SU-DHL-6 (cell line): Measurements from ENCODE around the gene TRMT1L.

ENCODE experiments used
- H2AFZ ChIP-seq: fragments of 200-600 bp; sonication (generic); 2 replicates; pipeline ENCODE4 v1.6.1; 2014; ENCODE audit warnings: low read depth, mild to moderate bottlenecking, moderate library complexity, mixed read lengths, antibody characterized with exemption, low read length; ENCODE audit not compliant: severe bottlenecking
- H3F3A ChIP-seq: fragments of 200-600 bp; shearing (Covaris generic); 2 replicates; pipeline ENCODE4 v1.6.0; 2016; ENCODE audit warnings: antibody characterized with exemption, mild to moderate bottlenecking; ENCODE audit not compliant: insufficient read depth
- H3K27ac ChIP-seq: fragments of 200-600 bp; sonication (generic); 2 replicates; pipeline ENCODE4 v1.5.1; 2016; ENCODE audit warnings: low read depth, mild to moderate bottlenecking, low read length, moderate library complexity, mixed read lengths
- H3K27me3 ChIP-seq: fragments of 200-600 bp; sonication (generic), shearing (Covaris generic); 2 replicates; pipeline ENCODE4 v1.6.0; 2014; ENCODE audit warnings: mild to moderate bottlenecking, low read length
- H3K36me3 ChIP-seq: fragments of 200-600 bp; sonication (generic); 2 replicates; pipeline ENCODE4 v1.6.1; 2014; ENCODE audit warnings: mild to moderate bottlenecking, low read length, mixed read lengths
- H3K4me2 ChIP-seq: fragments of 300-600, 200-600 bp; shearing (Covaris generic), sonication (generic); 2 replicates; pipeline ENCODE4 v1.6.0; 2014; ENCODE audit warnings: low read length, low read depth, mild to moderate bottlenecking; ENCODE audit not compliant: poor library complexity, severe bottlenecking
- H3K4me3 ChIP-seq: fragments of 200-600 bp; sonication (generic); 2 replicates; pipeline ENCODE4 v1.5.1; 2014; ENCODE audit warnings: antibody characterized with exemption, low read length, mild to moderate bottlenecking, mixed read lengths; ENCODE audit not compliant: insufficient read depth, poor library complexity, severe bottlenecking
- H3K79me2 ChIP-seq: fragments of 200-600 bp; sonication (generic); 2 replicates; pipeline ENCODE4 v1.6.1; 2014; ENCODE audit warnings: mild to moderate bottlenecking, low read length, moderate library complexity; ENCODE audit not compliant: insufficient read depth
- H3K9ac ChIP-seq: fragments of 200-600 bp; sonication (generic); 2 replicates; pipeline ENCODE4 v1.7.0; 2014; ENCODE audit warnings: mild to moderate bottlenecking, low read length
- H3K9me2 ChIP-seq: fragments of 200-600 bp; sonication (generic); replicated peaks from 2 replicates; pipeline ENCODE4 v1.6.1; 2014; ENCODE audit warnings: low read length; ENCODE audit not compliant: insufficient read depth
- H3K9me3 ChIP-seq: fragments of 200-600 bp; sonication (generic); 2 replicates; pipeline ENCODE4 v1.6.1; 2014; ENCODE audit warnings: low read length, mixed read lengths; ENCODE audit not compliant: insufficient read depth
- H4K20me1 ChIP-seq: fragments of 200-600 bp; sonication (generic); 2 replicates; pipeline ENCODE4 v1.6.1; 2014; ENCODE audit warnings: low read depth, mild to moderate bottlenecking, antibody characterized with exemption, low read length, moderate library complexity, mixed read lengths
- EZH2phosphoT487 ChIP-seq: fragments of 200-600 bp; sonication (generic), shearing (Covaris generic); conservative IDR thresholded peaks from 2 replicates; pipeline ENCODE4 v1.6.1; 2018; ENCODE audit warnings: mild to moderate bottlenecking, antibody characterized with exemption, low read length, moderate library complexity, mixed read lengths
- TF ChIP-seq, protein P1 (sequence below): fragments of 200-600 bp; sonication (generic); IDR thresholded peaks from one replicate; pipeline ENCODE4 v1.5.1; 2017; ENCODE audit warnings: antibody characterized with exemption, mild to moderate bottlenecking, low read length, moderate library complexity; ENCODE audit not compliant: insufficient read depth, poor library complexity, severe bottlenecking

Gene TRMT1L

GRCh38 chr1:185154912-185155513 lies 1.7 kb downstream of the TRMT1L start:
- Histone ChIP-seq H3K27me3 (no peaks in the 10 kb centered on the region), H3K4me3 (peak overlapping the region; percentile 79), H4K20me1 (no peaks in the 10 kb centered on the region), H3K9me3 (no peaks in the 10 kb centered on the region), H3K9me2 (no peaks in the 10 kb centered on the region), H2AFZ (no peak overlapping the region), H3K36me3 (peaks cover 6% of the 10 kb centered on the region; the same call in 1 of the 2 replicates), H3K9ac (no peak overlapping the region; the same call in 1 of the 2 replicates), H3F3A (no peaks in the 10 kb centered on the region), H3K4me2 (peak overlapping the region; percentile 87), H3K27ac (no peak overlapping the region), H3K79me2 (no peaks in the 10 kb centered on the region; the same call in 1 of the 2 replicates)
- TF ChIP-seq EZH2phosphoT487 = no peak
- TF ChIP-seq, protein P1, sequence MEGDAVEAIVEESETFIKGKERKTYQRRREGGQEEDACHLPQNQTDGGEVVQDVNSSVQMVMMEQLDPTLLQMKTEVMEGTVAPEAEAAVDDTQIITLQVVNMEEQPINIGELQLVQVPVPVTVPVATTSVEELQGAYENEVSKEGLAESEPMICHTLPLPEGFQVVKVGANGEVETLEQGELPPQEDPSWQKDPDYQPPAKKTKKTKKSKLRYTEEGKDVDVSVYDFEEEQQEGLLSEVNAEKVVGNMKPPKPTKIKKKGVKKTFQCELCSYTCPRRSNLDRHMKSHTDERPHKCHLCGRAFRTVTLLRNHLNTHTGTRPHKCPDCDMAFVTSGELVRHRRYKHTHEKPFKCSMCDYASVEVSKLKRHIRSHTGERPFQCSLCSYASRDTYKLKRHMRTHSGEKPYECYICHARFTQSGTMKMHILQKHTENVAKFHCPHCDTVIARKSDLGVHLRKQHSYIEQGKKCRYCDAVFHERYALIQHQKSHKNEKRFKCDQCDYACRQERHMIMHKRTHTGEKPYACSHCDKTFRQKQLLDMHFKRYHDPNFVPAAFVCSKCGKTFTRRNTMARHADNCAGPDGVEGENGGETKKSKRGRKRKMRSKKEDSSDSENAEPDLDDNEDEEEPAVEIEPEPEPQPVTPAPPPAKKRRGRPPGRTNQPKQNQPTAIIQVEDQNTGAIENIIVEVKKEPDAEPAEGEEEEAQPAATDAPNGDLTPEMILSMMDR = no peak

DNA sequence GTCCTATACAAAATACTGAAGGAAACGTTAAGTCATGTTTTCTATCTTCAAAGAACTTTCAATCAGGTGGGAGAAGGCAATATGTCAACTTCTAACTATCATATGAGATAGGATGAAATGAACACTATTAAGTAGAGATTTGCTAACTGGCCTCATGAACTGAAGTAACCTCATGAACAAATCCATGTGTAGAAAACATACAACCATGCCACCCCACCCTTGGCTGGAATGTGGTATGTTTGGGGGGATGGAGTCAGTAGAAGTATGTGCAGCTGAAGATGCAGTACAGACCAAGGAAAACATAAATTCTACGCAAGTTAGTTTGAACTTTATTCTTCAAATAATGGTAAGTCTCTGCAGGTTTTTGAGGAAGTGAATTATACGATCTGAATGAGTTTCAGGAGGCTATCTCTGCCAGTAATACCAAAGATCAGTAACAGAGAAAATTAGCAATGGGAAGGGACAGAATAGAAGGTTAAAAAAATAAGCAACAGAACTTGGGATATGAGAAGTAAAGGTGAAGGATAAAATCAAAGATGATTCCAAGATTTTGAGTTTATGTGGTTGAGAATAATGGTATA lies 4.5 kb downstream of the TRMT1L start:
- Histone ChIP-seq H3K36me3 (peaks cover 17% of the 10 kb centered on the region; the same call in 1 of the 2 replicates), H3K4me3 (no peak overlapping the region), H4K20me1 (no peaks in the 10 kb centered on the region), H3K9ac (no peak overlapping the region), H3K9me2 (no peaks in the 10 kb centered on the region), H3F3A (no peaks in the 10 kb centered on the region), H3K4me2 (no peak overlapping the region), H3K27me3 (no peaks in the 10 kb centered on the region), H3K27ac (no peak overlapping the region), H3K79me2 (no peaks in the 10 kb centered on the region; the same call in 1 of the 2 replicates), H3K9me3 (no peaks in the 10 kb centered on the region), H2AFZ (no peak overlapping the region)
- TF ChIP-seq, protein P1 = no peak
- no peak for TF ChIP-seq EZH2phosphoT487

DNA sequence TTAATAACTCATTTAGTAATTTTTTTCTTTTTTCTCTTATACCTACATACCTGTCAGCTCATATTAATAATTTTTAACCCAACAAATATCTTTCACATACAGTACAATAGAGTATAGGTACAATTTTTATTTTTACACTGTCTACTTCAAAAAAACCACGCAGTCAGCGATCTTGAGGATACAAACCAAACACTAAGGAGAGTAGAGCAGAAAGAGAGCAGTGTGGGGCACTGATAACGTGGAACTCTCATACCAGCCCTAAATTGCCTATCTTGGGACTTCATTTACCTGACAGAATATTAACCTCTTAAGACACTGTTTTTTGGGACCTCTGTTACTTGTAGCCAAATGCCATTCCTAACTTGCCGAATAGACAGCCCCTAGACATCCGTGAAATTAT lies 5.5 kb downstream of the TRMT1L start:
- H3K9me3 ChIP-seq = no peaks in the 10 kb centered on the region
- H3K27me3 ChIP-seq = no peaks in the 10 kb centered on the region
- H3K36me3 ChIP-seq = peaks cover 22% of the 10 kb centered on the region; the same call in 1 of the 2 replicates
- no peak overlapping the region for H2AFZ ChIP-seq
- no peaks in the 10 kb centered on the region; the same call in 1 of the 2 replicates for H3F3A ChIP-seq
- no peak overlapping the region for H3K4me2 ChIP-seq
- no peak overlapping the region for H3K9ac ChIP-seq
- H3K27ac ChIP-seq = no peak overlapping the region
- TF ChIP-seq, protein P1 = no peak
- TF ChIP-seq EZH2phosphoT487 = no peak
- H3K4me3 ChIP-seq = no peak overlapping the region
- H3K79me2 ChIP-seq = no peaks in the 10 kb centered on the region; the same call in 1 of the 2 replicates
- H3K9me2 ChIP-seq = no peaks in the 10 kb centered on the region
- no peaks in the 10 kb centered on the region for H4K20me1 ChIP-seq
